IMR-90 (cell line): ENCODE results near the gene MEGF11. TPM values are rescaled to one million over a fixed set of nuclear protein-coding genes. Genes with fewer than 3 reads are reported as not detected.
"Not testable (repeated sequence)": the region's sequence is repeated elsewhere in the genome, so short reads cannot be mapped to it uniquely, and the experiment has no call there.

Source experiments
- ATAC-seq: fragments of 200-7000 bp; cut with Tn5 transposase; 2 replicates; pipeline ENCODE4 v1.9.1; 2020; ENCODE audit warnings: low read depth, mild to moderate bottlenecking, moderate library complexity
- BruUV-seq: library from RNA; stranded (reverse); fragments of 400-500 nt; replicated peaks from 2 replicates; lab custom pipeline; 2021; lab: Mats Ljungman, UMichigan
- CTCF ChIA-PET: fragments of 300-600 bp; formaldehyde crosslinking; extraction: SDS; loops from one replicate; lab custom pipeline; 2021; ENCODE audit warnings: antibody characterized with exemption; lab: Yijun Ruan, JAX
- POLR2A ChIA-PET: fragments of 300-600 bp; sonication (Branson Sonifier 250); formaldehyde crosslinking; loops from one replicate; lab custom pipeline; 2022; ENCODE audit warnings: antibody characterized with exemption; ENCODE audit not compliant: unreplicated experiment; lab: Charles Lee
- DNase-seq: peaks from one replicate; pipeline ENCODE4 v3.0.0; 2013
- H2AFZ ChIP-seq: replicated peaks from 2 replicates; pipeline ENCODE3; 2013; ENCODE audit warnings: low read length, mild to moderate bottlenecking; ENCODE audit not compliant: poor library complexity
- H2AK5ac ChIP-seq: 2 replicates; pipeline ENCODE4 v1.6.1; 2013; ENCODE audit warnings: low read depth, low read length, inconsistent platforms
- H2AK9ac ChIP-seq: replicated peaks from 2 replicates; pipeline ENCODE3; 2013; ENCODE audit warnings: mild to moderate bottlenecking, low read depth, low read length, moderate library complexity; ENCODE audit not compliant: poor library complexity
- H2BK120ac ChIP-seq: 2 replicates; pipeline ENCODE4 v1.6.1; 2013; ENCODE audit warnings: low read depth, low read length, inconsistent platforms
- H2BK15ac ChIP-seq: 3 replicates; pipeline ENCODE4 v1.6.1; 2013; ENCODE audit warnings: low read depth, low read length, inconsistent platforms
- H2BK20ac ChIP-seq: 2 replicates; pipeline ENCODE4 v1.6.1; 2013; ENCODE audit warnings: low read depth, mild to moderate bottlenecking, inconsistent platforms, low read length, moderate library complexity
- H2BK5ac ChIP-seq: 2 replicates; pipeline ENCODE4 v1.6.1; 2013; ENCODE audit warnings: mild to moderate bottlenecking, low read depth, low read length, inconsistent platforms; ENCODE audit not compliant: poor library complexity, severe bottlenecking
- H3K14ac ChIP-seq: replicated peaks from 2 replicates; pipeline ENCODE4 v1.6.1; 2013; ENCODE audit warnings: low read depth, low read length, inconsistent platforms
- H3K18ac ChIP-seq: 2 replicates; pipeline ENCODE4 v1.6.1; 2013; ENCODE audit warnings: low read depth, low read length, control low read depth
- H3K23ac ChIP-seq: 2 replicates; pipeline ENCODE4 v1.6.1; 2013; ENCODE audit warnings: low read depth, low read length, inconsistent platforms
- H3K27ac ChIP-seq: 2 replicates; pipeline ENCODE4 v1.5.1; 2013; ENCODE audit warnings: mild to moderate bottlenecking, control low read depth, low read length; ENCODE audit not compliant: insufficient read depth
- H3K27me3 ChIP-seq: 2 replicates; pipeline ENCODE4 v1.6.1; 2013; ENCODE audit warnings: low read length; ENCODE audit not compliant: control insufficient read depth, insufficient read depth
- H3K36me3 ChIP-seq: 2 replicates; pipeline ENCODE4 v1.6.1; 2013; ENCODE audit warnings: low read length, mixed read lengths; ENCODE audit not compliant: control insufficient read depth, insufficient read depth
- H3K4ac ChIP-seq: 2 replicates; pipeline ENCODE4 v1.6.1; 2013; ENCODE audit warnings: low read depth, low read length, inconsistent platforms
- H3K4me1 ChIP-seq: 2 replicates; pipeline ENCODE4 v1.6.1; 2013; ENCODE audit warnings: low read length, mixed read lengths; ENCODE audit not compliant: control insufficient read depth, insufficient read depth
- H3K4me2 ChIP-seq: 2 replicates; pipeline ENCODE4 v1.6.1; 2013; ENCODE audit warnings: low read depth, mild to moderate bottlenecking, control low read depth, low read length, moderate library complexity
- H3K4me3 ChIP-seq: 2 replicates; pipeline ENCODE4 v1.5.1; 2013; ENCODE audit warnings: low read depth, mild to moderate bottlenecking, control low read depth, low read length, moderate library complexity; ENCODE audit not compliant: insufficient read depth
- H3K56ac ChIP-seq: 2 replicates; pipeline ENCODE4 v1.6.1; 2013; ENCODE audit warnings: low read length, inconsistent platforms; ENCODE audit not compliant: insufficient read depth; ENCODE audit errors: extremely low read depth
- H3K79me1 ChIP-seq, 2 experiments: 2 replicates each; pipeline ENCODE4 v1.6.1; 2013; ENCODE audit warnings: low read length in 2 of 2, inconsistent platforms in 1 of 2, low read depth in 1 of 2
- H3K9ac ChIP-seq: 2 replicates; pipeline ENCODE4 v1.6.1; 2013; ENCODE audit warnings: low read depth, low read length, control low read depth
- H3K9me1 ChIP-seq: 2 replicates; pipeline ENCODE4 v1.6.1; 2013; ENCODE audit warnings: low read length, inconsistent platforms; ENCODE audit not compliant: insufficient read depth
- H3K9me3 ChIP-seq: 2 replicates; pipeline ENCODE4 v1.6.1; 2013; ENCODE audit warnings: low read length; ENCODE audit not compliant: control insufficient read depth, insufficient read depth
- H4K20me1 ChIP-seq: 2 replicates; pipeline ENCODE4 v1.6.1; 2013; ENCODE audit warnings: low read length, inconsistent platforms; ENCODE audit not compliant: insufficient read depth
- H4K5ac ChIP-seq: 2 replicates; pipeline ENCODE4 v1.6.1; 2013; ENCODE audit warnings: mild to moderate bottlenecking, low read depth, low read length, control low read depth
- H4K8ac ChIP-seq, 2 experiments: 2 replicates each; pipeline ENCODE4 v1.6.1; 2013; ENCODE audit warnings: low read depth in 2 of 2, low read length in 2 of 2, control low read depth in 1 of 2, inconsistent platforms in 1 of 2
- H4K91ac ChIP-seq: 2 replicates; pipeline ENCODE4 v1.6.1; 2013; ENCODE audit warnings: low read depth, low read length, inconsistent platforms; ENCODE audit not compliant: insufficient read depth
- WGBS, 2 experiments: methylation state at CpG; one replicate each; pipeline versions ENCODE4 v1.1.5 to v1.1.7; 2013; ENCODE audit warnings: missing lambda C conversion rate in 2 of 2; ENCODE audit not compliant: insufficient read length in 1 of 2; ENCODE audit errors: extremely low coverage in 2 of 2; 5-methylcytosine and 5-hydroxymethylcytosine counted together
- dilution Hi-C: fragments of 300-500 bp; cut with HindIII; formaldehyde crosslinking; loops from one replicate; pipeline ENCODE4 v1.14.3; 2018; ENCODE audit warnings: low sequenced_read_pairs; ENCODE audit not compliant: unreplicated experiment
- in situ Hi-C: fragments of 300-500 bp; cut with MboI; formaldehyde crosslinking; loops from 3 replicates; pipeline ENCODE4 v1.14.3; 2019; ENCODE audit warnings: low sequenced_read_pairs, inconsistent platforms, mixed read lengths
- intact Hi-C: fragments of 100-400 bp; cut with micrococcal nuclease; formaldehyde crosslinking; loops from 2 replicates; pipeline ENCODE4 v1.10.0; 2022
- polyA plus RNA-seq, 3 experiments: library from polyadenylated mRNA; depleted of rRNA; stranded (reverse); fragments of >200 nt; gene quantifications; 2 replicates each; pipeline ENCODE4 v1.2.3, GENCODE V29; 2012; ENCODE audit warnings: low replicate concordance in 1 of 3
- total RNA-seq: library from RNA; depleted of rRNA; stranded (reverse); fragments of >200 nt; gene quantifications from 2 replicates; pipeline ENCODE4 v1.2.3, GENCODE V29; 2012

Gene MEGF11
- total and polyA plus RNA-seq, 2 of the 4 experiments (the other 2 are of a cell fraction), result not detected

GRCh38 chr15:65976196-65976595, 277.4 kb downstream of the MEGF11 start:
- H2BK20ac ChIP-seq, H3K4ac ChIP-seq, H3K14ac ChIP-seq, H3K4me3 ChIP-seq, H3K79me1 ChIP-seq, H2AK9ac ChIP-seq, H2AFZ ChIP-seq, H3K36me3 ChIP-seq, H3K27ac ChIP-seq, H2BK5ac ChIP-seq, H3K4me2 ChIP-seq, H3K9ac ChIP-seq, POLR2A ChIA-PET, H3K9me1 ChIP-seq, H4K20me1 ChIP-seq, ATAC-seq, dilution Hi-C loops, H4K91ac ChIP-seq, H4K8ac ChIP-seq, in situ Hi-C loops, H4K5ac ChIP-seq, intact Hi-C loops, H2AK5ac ChIP-seq, DNase-seq, H2BK120ac ChIP-seq, CTCF ChIA-PET, H3K9me3 ChIP-seq, BruUV-seq, H3K56ac ChIP-seq, H3K23ac ChIP-seq, H3K18ac ChIP-seq, H3K4me1 ChIP-seq, H2BK15ac ChIP-seq: not testable (repeated sequence)
- WGBS, 2 experiments, result 75% methylated on average over 2 of the region's 7 CpGs; no CpG with 5 or more reads in 1 of the 2 experiments
- H3K27me3 ChIP-seq, result peaks cover 30% of the 10 kb centered on the region
